GM18861 (cell line): Measurements from ENCODE around the gene RPS6KA4.

ENCODE experiments used
- ATAC-seq: cut with Tn5 transposase; IDR thresholded peaks from one replicate; pipeline ENCODE4 v1.9.1; 2021; ENCODE audit not compliant: unreplicated experiment

Gene RPS6KA4

GRCh38 chr11:64384981-64385944 is 26.3 kb downstream of the RPS6KA4 start:
- ATAC-seq, result no peak

GRCh38 chr11:64385945-64386704 is 27.2 kb downstream of the RPS6KA4 start:
- no peak for ATAC-seq

- no peak for ATAC-seq
These were observed 29.0 kb downstream of the RPS6KA4 start for GRCh38 chr11:64387916-64388315.

- ATAC-seq, result no peak
These were observed 29.9 kb downstream of the RPS6KA4 start for GRCh38 chr11:64388894-64389293.

GRCh38 chr11:64389851-64390250 is 30.9 kb downstream of the RPS6KA4 start:
- ATAC-seq, result no peak

GRCh38 chr11:64390558-64390957 is 31.6 kb downstream of the RPS6KA4 start:
- ATAC-seq, result no peak

GRCh38 chr11:64391839-64392238 is 32.9 kb downstream of the RPS6KA4 start:
- ATAC-seq, result no peak

- ATAC-seq, result no peak
These were observed 36.6 kb downstream of the RPS6KA4 start for GRCh38 chr11:64395545-64396078.

- ATAC-seq, result no peak
These were observed 37.2 kb downstream of the RPS6KA4 start for GRCh38 chr11:64396079-64396591.

- ATAC-seq, result no peak
These were observed 41.1 kb downstream of the RPS6KA4 start for GRCh38 chr11:64400102-64400501.

GRCh38 chr11:64400667-64401066 is 41.7 kb downstream of the RPS6KA4 start:
- ATAC-seq, result no peak

- no peak for ATAC-seq
These were observed 42.8 kb downstream of the RPS6KA4 start for GRCh38 chr11:64401775-64402174.

GRCh38 chr11:64403106-64403505 is 44.1 kb downstream of the RPS6KA4 start:
- no peak for ATAC-seq

- ATAC-seq, result no peak
These were observed 47.4 kb downstream of the RPS6KA4 start for GRCh38 chr11:64406221-64406946.

- no peak for ATAC-seq
These were observed 48.3 kb downstream of the RPS6KA4 start for GRCh38 chr11:64407221-64407620.

GRCh38 chr11:64407630-64408029 is 48.7 kb downstream of the RPS6KA4 start:
- ATAC-seq, result no peak

GRCh38 chr11:64409278-64409677 is 50.3 kb downstream of the RPS6KA4 start:
- ATAC-seq, result no peak

GRCh38 chr11:64409707-64410403 is 50.9 kb downstream of the RPS6KA4 start:
- ATAC-seq, result no peak

- no peak for ATAC-seq
These were observed 51.4 kb downstream of the RPS6KA4 start for GRCh38 chr11:64410404-64410734.

- no peak for ATAC-seq
These were observed 54.5 kb downstream of the RPS6KA4 start for GRCh38 chr11:64413417-64413816.
